ENCODE data around the gene HDDC2.
"Not testable (repeated sequence)": the region's sequence is repeated elsewhere in the genome, so short reads cannot be mapped to it uniquely, and the experiment has no call there.

HDDC2 gene

GRCh38 chr6:125285936-125286335, 15.8 kb downstream of the HDDC2 start:
- DNase-seq (ENCODE audit: low read depth), result no peak
- H3K4me3 ChIP-seq (ENCODE audit: control insufficient read depth, low read depth, low read length), result no peak overlapping the region
- TF ChIP-seq CTCF (conservative IDR thresholded peaks at IDR 0.05; ENCODE audit: control insufficient read depth, insufficient read depth, low read depth, low read length), result no peak

GRCh38 chr6:125285353-125285752, 16.4 kb downstream of the HDDC2 start:
- DNase-seq (ENCODE audit: low read depth), result no peak
- TF ChIP-seq CTCF (conservative IDR thresholded peaks at IDR 0.05; ENCODE audit: control insufficient read depth, insufficient read depth, low read depth, low read length), result no peak
- no peak overlapping the region for H3K4me3 ChIP-seq (ENCODE audit: control insufficient read depth, low read depth, low read length)

GRCh38 chr6:125282470-125282869, 19.3 kb downstream of the HDDC2 start:
- not testable (repeated sequence) for DNase-seq (ENCODE audit: low read depth); H3K4me3 ChIP-seq (ENCODE audit: control insufficient read depth, low read depth, low read length)

GRCh38 chr6:125280370-125281035, 21.3 kb downstream of the HDDC2 start:
- DNase-seq (ENCODE audit: low read depth); H3K4me3 ChIP-seq (ENCODE audit: control insufficient read depth, low read depth, low read length): not testable (repeated sequence)

- TF ChIP-seq CTCF (conservative IDR thresholded peaks at IDR 0.05; ENCODE audit: control insufficient read depth, insufficient read depth, low read depth, low read length), result no peak
- H3K4me3 ChIP-seq (ENCODE audit: control insufficient read depth, low read depth, low read length), result no peak overlapping the region
- DNase-seq (ENCODE audit: low read depth), result no peak
Measured at GRCh38 chr6:125279961-125280360, 21.8 kb downstream of the HDDC2 start.

GRCh38 chr6:125277838-125278237, 23.9 kb downstream of the HDDC2 start:
- no peak overlapping the region for H3K4me3 ChIP-seq (ENCODE audit: control insufficient read depth, low read depth, low read length)
- no peak for TF ChIP-seq CTCF (conservative IDR thresholded peaks at IDR 0.05; ENCODE audit: control insufficient read depth, insufficient read depth, low read depth, low read length)
- no peak for DNase-seq (ENCODE audit: low read depth)

GRCh38 chr6:125275779-125276178, 26.0 kb downstream of the HDDC2 start:
- no peak for DNase-seq (ENCODE audit: low read depth)
- TF ChIP-seq CTCF (conservative IDR thresholded peaks at IDR 0.05; ENCODE audit: control insufficient read depth, insufficient read depth, low read depth, low read length), result no peak
- H3K4me3 ChIP-seq (ENCODE audit: control insufficient read depth, low read depth, low read length), result no peak overlapping the region

- no peak overlapping the region for H3K4me3 ChIP-seq (ENCODE audit: control insufficient read depth, low read depth, low read length)
- no peak for DNase-seq (ENCODE audit: low read depth)
- TF ChIP-seq CTCF (conservative IDR thresholded peaks at IDR 0.05; ENCODE audit: control insufficient read depth, insufficient read depth, low read depth, low read length), result no peak
Measured at GRCh38 chr6:125274935-125275334, 26.8 kb downstream of the HDDC2 start.

Data from fibroblast of mammary gland (primary cell).